Vagina (tissue), 2 donors: ENCODE results near the gene RGPD8. TPM values are rescaled to one million over a fixed set of nuclear protein-coding genes. Genes with fewer than 3 reads are reported as not detected.

Experiments
- DNase-seq, 2 donors: peaks; one replicate each; pipeline ENCODE4 v3.0.0-alpha.2; 2017; ENCODE audit errors: extremely low spot score in 2 of 2
- H3K27ac ChIP-seq: fragments of 200-600 bp; sonication (generic); one replicate; pipeline ENCODE4 v1.5.1; 2019
- H3K27me3 ChIP-seq: fragments of 200-600 bp; sonication (generic); one replicate; pipeline ENCODE4 v1.5.1; 2019
- H3K36me3 ChIP-seq, 2 donors: fragments of 200-600 bp; sonication (generic); one replicate each; pipeline ENCODE4 v1.5.1; 2017 to 2019
- H3K4me1 ChIP-seq: fragments of 200-600 bp; sonication (generic); one replicate; pipeline ENCODE4 v1.5.1; 2019
- H3K4me3 ChIP-seq, 2 donors: fragments of 200-600 bp; sonication (generic); 1 replicate in 1 of 2; 2 replicates in 1 of 2; pipeline ENCODE4 v1.5.1; 2016 to 2019
- H3K9me3 ChIP-seq: fragments of 200-600 bp; sonication (generic); one replicate; pipeline ENCODE4 v1.5.1; 2019
- CTCF ChIP-seq, 3 experiments: fragments of 450-650 bp in 2 of 3; fragments of 200-600 bp in 1 of 3; sonication (generic) in 1 of 3; IDR thresholded peaks; one replicate each; pipeline ENCODE4 v1.5.1; 2017 to 2019; ENCODE audit warnings: antibody characterized with exemption in 3 of 3, mild to moderate bottlenecking in 2 of 3, moderate library complexity in 2 of 3
- POLR2A ChIP-seq, 2 donors: fragments of 450-650 bp; IDR thresholded peaks; one replicate each; pipeline ENCODE4 v1.6.1; 2017; ENCODE audit warnings: antibody characterized with exemption in 2 of 2, mild to moderate bottlenecking in 2 of 2, moderate library complexity in 2 of 2
- POLR2AphosphoS5 ChIP-seq, 2 donors: sonication (generic); formaldehyde crosslinking; IDR thresholded peaks; one replicate each; pipeline ENCODE4 v1.9.0; 2017; ENCODE audit warnings: antibody characterized with exemption in 2 of 2, mild to moderate bottlenecking in 2 of 2, low read depth in 1 of 2; ENCODE audit not compliant: insufficient read depth in 1 of 2
- intact Hi-C: fragments of 100-400 bp; cut with DNase I; formaldehyde crosslinking; loops from one replicate; pipeline ENCODE4 v1.15.1; 2023
- total RNA-seq: library from RNA; depleted of rRNA; stranded (reverse); fragments of >200 nt; gene quantifications from one replicate; pipeline ENCODE4 v1.2.3, GENCODE V29; 2016

RGPD8 gene
- total RNA-seq, 1 donor from 2014 or later, result 26.3 TPM

- no peaks in the 10 kb centered on the region for H3K27me3 ChIP-seq
- no peak for TF ChIP-seq POLR2AphosphoS5 (IDR thresholded peaks at IDR 0.05; ENCODE audit: insufficient read depth in 1 of 2, low read depth in 1 of 2)
- no peak for TF ChIP-seq CTCF (IDR thresholded peaks at IDR 0.05)
- TF ChIP-seq POLR2A (IDR thresholded peaks at IDR 0.05), result no peak
- no peak for DNase-seq
- intact Hi-C loops, result no loop called here
- H3K9me3 ChIP-seq, result no peaks in the 10 kb centered on the region
- no peak overlapping the region for H3K4me3 ChIP-seq
- no peaks in the 10 kb centered on the region for H3K36me3 ChIP-seq
- no peaks in the 10 kb centered on the region for H3K4me1 ChIP-seq
- H3K27ac ChIP-seq, result no peak overlapping the region
Measured at GRCh38 chr2:112463256-112463655, 29.8 kb upstream of the RGPD8 start.

- intact Hi-C loops, result no loop called here
Measured at GRCh38 chr2:112462178-112462577, 28.7 kb upstream of the RGPD8 start.

GRCh38 chr2:112459372-112459771 is 25.9 kb upstream of the RGPD8 start:
- Histone ChIP-seq H3K27ac (no peak overlapping the region), H3K36me3 (no peaks in the 10 kb centered on the region), H3K4me3 (no peak overlapping the region), H3K27me3 (no peaks in the 10 kb centered on the region), H3K9me3 (no peaks in the 10 kb centered on the region), H3K4me1 (no peaks in the 10 kb centered on the region)
- intact Hi-C loops, result no loop called here
- DNase-seq, result peak in 1 of 2 donors; percentile 62
- TF ChIP-seq CTCF (IDR thresholded peaks at IDR 0.05) (no peak), POLR2AphosphoS5 (IDR thresholded peaks at IDR 0.05; ENCODE audit: insufficient read depth in 1 of 2, low read depth in 1 of 2) (no peak), POLR2A (IDR thresholded peaks at IDR 0.05) (no peak)

More at GRCh38 chr2:112462178-112462577, 28.7 kb upstream of the RGPD8 start:
- H3K4me3 ChIP-seq, result no peak overlapping the region
- DNase-seq, result no peak
- no peaks in the 10 kb centered on the region for H3K27me3 ChIP-seq
- no peak overlapping the region for H3K27ac ChIP-seq
- H3K4me1 ChIP-seq, result no peaks in the 10 kb centered on the region
- no peak for TF ChIP-seq POLR2A (IDR thresholded peaks at IDR 0.05)
- TF ChIP-seq POLR2AphosphoS5 (IDR thresholded peaks at IDR 0.05; ENCODE audit: insufficient read depth in 1 of 2, low read depth in 1 of 2), result no peak
- no peak for TF ChIP-seq CTCF (IDR thresholded peaks at IDR 0.05)
- H3K36me3 ChIP-seq, result no peaks in the 10 kb centered on the region
- H3K9me3 ChIP-seq, result no peaks in the 10 kb centered on the region

GRCh38 chr2:112454586-112454985 is 21.1 kb upstream of the RGPD8 start:
- intact Hi-C loops, result no loop called here
- Histone ChIP-seq H3K4me3 (no peak overlapping the region), H3K27ac (no peak overlapping the region), H3K9me3 (no peaks in the 10 kb centered on the region), H3K4me1 (no peaks in the 10 kb centered on the region), H3K36me3 (no peaks in the 10 kb centered on the region), H3K27me3 (no peaks in the 10 kb centered on the region)
- TF ChIP-seq POLR2AphosphoS5 (IDR thresholded peaks at IDR 0.05; ENCODE audit: insufficient read depth in 1 of 2, low read depth in 1 of 2), result no peak
- TF ChIP-seq CTCF (IDR thresholded peaks at IDR 0.05), result no peak
- no peak for TF ChIP-seq POLR2A (IDR thresholded peaks at IDR 0.05)
- no peak for DNase-seq

- Histone ChIP-seq H3K4me3 (no peak overlapping the region), H3K4me1 (no peaks in the 10 kb centered on the region), H3K9me3 (no peaks in the 10 kb centered on the region), H3K27me3 (no peaks in the 10 kb centered on the region), H3K27ac (no peak overlapping the region), H3K36me3 (no peaks in the 10 kb centered on the region)
- intact Hi-C loops, result no loop called here
- TF ChIP-seq POLR2AphosphoS5 (IDR thresholded peaks at IDR 0.05; ENCODE audit: insufficient read depth in 1 of 2, low read depth in 1 of 2) (no peak), POLR2A (IDR thresholded peaks at IDR 0.05) (no peak)
- DNase-seq, result no peak
Measured at GRCh38 chr2:112451317-112451716, 17.9 kb upstream of the RGPD8 start.
